HG02970 (cell line): ENCODE data around the gene EML6.

Experiments
- ATAC-seq: cut with Tn5 transposase; IDR thresholded peaks from one replicate; pipeline ENCODE4 v1.9.1; 2021; ENCODE audit warnings: mild to moderate bottlenecking, moderate library complexity, moderate number of reproducible peaks; ENCODE audit not compliant: unreplicated experiment, low FRiP score

The EML6 gene

DNA sequence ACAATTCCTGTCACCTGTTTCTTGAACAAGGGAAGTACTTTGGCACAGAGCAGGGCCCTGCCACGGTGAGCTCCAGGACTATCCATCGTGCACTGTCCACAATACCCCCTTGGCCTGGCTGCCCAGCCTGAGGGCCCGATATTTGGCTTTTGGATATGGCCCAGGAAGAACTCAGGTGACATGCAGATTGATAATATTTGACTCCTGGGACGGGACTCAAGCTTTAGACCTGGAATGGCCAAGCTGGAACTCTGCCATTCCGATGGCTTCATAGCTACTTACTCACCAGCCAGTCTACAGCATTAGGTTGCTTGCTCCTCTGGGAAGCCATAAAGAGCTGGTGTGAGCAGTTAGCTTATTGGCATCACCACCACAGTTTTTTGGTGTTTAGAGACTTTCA is 26.6 kb downstream of the EML6 start:
- no peak for ATAC-seq

DNA sequence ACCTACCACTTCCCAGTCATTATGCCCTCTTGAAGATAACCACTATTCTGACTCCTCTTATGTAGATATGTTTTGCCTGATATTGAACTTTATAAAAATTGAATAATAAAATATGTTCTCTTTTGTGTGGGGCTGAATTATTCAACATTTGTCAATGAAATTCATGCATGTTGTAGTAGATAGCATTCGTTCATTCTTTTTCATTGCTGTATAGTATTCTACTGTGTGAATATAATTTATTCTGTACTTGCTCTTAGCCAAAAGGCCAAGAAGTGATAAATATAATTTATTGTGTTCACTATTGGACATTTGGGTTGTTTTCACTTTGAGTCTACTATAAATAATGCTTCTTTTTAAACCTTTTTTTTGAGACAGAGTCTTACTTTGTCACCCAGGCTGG is 29.0 kb downstream of the EML6 start:
- no peak for ATAC-seq

DNA sequence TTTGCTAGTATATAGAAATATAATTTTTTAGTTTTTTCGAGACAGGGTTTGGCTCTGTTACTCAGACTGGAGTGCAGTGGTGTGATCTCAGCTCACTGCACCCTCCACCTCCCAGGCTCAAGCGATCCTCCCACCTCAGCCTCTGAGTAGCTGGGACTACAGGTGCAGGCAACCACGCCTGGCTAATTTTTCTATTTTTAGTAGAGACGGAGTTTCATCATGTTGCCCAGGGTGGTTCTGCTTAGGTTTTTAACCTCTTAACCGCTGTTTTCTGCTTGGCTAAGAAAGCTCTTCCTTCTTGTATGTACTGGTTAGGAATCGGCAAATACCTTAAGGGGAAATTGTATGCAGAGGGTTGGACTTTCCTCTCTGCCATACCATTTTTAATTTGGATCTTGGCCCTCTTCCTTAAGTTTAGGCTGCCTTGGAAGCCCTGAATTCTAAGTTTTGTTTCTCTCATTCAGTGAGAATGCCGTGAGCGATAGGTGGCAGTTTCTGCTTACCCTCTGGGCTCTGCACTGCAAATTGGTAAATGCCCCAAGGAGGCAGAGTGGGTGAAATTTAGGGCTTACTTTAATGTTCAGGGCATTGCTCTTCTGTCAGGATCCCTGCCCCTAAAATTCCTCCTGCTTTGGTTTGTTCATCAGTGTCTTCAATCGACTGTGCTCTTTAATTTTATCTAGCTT is 32.3 kb downstream of the EML6 start:
- no peak for ATAC-seq

DNA sequence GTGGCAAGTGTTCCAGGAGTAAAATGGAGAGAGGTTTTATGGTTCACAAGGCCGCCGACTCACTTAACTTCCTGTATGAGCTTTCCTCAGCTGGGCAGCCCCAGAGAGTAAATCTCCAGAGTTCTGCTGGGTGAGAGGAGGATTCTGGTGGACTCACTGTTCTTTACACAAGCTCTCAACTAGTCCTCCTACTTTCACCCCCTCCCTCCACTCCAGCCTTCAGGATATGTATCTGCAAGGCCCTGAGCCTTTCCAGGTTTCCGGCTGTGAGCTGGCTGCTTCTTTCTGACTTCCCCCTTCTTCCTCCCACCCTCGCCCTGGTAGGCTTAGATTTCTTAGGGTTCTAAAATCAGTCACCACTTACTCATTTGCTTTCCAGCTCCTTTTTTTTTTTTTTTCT is 34.0 kb downstream of the EML6 start:
- ATAC-seq = no peak

DNA sequence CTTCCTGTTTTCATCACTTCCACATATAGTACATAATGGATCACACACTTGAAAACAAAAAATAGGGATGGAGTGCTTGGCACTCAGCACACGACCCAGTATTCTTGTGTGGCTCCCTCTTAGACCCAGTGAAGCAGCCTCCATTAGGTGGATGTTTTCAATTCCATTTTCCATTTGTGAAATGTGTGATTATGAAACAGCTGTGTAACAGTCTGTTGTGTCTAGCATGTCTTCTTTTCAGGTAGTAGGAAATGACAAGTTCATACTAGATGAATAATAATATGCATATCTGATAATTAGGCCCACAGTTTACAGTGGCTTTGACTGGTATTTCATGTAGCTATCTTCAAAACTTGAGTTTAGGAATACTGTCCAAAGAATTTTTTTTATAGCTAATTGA is 35.5 kb downstream of the EML6 start:
- ATAC-seq = no peak

DNA sequence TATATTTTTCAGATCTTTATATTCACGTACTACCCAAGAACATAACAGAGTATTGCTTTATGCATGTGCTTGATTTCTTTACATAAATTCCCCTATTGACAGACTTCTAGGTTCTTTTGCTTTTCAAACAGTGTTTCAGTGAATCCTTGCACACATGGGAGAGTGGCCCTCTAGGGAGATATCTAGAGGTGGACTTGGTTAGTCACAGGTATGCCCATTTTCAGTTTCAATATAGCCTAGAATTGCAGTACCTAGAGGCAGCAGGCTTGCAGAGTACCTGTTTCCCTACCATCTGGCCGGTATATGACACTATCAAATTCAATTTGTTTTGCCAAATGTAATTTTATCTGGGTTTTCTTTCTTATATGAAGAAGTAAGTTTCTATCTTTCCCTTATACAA is 36.8 kb downstream of the EML6 start:
- ATAC-seq = no peak

DNA sequence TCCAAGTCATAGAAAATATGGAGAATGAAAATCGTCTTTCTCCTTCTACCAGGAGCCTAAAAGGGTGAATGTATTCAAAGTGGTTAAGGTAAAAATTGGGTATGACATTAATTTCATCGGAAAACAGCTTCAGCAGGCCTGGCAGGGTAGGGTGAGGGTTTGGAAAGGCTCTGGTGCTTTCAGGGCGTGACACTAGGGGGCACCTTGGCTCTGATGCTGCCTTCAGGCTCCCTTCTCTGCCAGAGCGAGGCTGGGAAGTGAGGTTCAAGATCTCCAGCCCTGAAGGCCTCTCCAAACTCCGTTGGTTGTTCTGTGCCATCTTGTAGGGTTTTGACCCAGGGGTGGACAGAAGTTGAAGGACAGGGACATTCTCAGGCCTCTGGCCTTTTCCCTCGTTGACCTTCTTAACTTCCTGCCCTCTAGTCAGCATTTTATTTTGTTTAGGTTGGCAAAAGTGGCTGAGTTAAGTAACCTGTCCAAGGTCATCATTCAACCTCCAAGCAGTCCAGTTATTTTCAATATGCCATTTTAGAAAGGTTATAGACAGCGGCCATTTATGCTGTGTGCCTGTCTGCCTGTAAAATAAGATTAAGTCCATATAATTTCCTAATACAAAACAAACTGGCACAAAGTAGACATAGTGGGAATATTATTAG is 40.3 kb downstream of the EML6 start:
- no peak for ATAC-seq

DNA sequence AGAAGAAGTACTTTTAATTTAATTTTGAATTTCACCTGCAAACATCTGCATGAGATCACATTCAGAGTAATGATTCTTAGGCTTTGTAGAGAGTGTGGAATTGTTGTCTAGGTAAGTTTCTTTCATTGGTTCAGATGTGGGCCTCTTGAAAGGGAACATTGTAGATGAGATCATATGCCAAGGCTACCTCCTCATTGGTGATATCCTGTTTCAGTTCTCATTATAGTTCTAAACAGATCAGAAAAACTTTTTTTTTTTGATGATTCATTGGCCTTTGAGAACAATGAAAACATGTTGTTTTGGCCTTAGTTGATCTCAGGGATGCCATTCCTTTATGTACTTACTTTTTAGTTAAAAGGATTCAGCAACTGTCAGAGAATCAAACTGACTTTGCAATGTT is 44.5 kb downstream of the EML6 start:
- no peak for ATAC-seq

DNA sequence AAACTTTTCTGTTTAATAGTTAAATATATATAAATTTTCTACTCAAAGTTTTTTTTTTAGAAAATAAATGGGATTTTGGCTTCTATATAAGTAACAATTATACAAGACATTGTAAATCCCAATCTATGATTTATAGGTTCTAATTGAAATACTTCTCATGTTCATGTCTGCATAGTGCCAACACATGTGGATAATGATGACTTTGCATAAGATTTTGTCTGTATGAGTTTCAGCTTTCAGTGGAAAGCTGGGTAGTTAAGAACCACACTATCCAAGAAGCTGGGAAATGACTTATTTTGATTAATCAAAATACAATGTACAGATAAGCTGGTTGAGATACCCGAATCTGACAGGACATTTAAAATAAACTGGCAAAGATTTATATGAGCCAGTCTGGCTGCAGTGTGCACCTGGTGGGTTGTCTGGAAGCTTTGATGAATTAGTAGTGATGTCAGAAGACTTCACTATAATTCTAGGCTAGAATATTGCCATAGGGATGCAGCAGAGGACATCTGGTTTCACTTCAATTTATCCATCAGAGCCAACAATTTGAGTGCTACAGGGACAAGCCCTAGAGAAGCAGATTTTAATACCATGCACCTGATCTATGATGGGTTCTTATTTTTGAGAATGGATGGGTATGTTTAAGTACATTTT is 45.4 kb downstream of the EML6 start:
- no peak for ATAC-seq

DNA sequence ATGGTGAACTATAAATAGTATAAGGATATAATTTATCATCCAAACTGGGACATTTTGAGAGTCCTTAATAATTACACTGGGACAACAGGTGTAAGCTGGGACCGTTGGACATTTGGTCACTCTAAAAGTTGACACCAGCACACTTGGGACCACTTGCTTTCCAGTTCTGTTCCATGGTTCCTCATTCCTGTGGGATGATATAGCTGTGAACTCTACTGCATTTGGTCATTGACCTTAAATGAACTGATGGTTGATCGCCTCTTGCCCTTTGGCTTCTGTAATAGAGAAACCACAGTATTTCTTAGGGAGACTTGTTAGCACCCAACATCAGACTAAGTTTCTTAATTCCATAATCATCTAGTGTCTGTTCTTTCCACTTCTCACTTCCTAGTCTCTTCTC is 46.7 kb downstream of the EML6 start:
- no peak for ATAC-seq

DNA sequence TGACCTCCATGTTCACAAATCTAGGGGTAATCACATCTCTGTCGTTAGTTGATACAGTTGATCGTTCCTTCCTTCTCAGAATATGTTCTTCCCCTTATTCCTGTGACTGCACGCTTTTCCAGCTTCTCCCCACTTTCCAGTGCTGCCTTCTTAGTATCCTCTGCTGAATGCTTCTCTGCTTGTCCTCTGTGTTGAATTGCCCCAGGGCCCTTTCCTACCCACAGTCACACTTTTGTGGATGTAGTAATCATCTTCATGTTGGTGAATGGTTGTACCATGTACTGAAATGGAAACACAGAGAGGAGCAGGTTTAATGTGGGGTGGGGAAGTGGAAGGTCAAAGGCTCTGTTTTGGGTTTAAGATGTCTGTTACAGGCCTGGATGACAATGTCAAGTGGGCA is 47.2 kb downstream of the EML6 start:
- no peak for ATAC-seq

DNA sequence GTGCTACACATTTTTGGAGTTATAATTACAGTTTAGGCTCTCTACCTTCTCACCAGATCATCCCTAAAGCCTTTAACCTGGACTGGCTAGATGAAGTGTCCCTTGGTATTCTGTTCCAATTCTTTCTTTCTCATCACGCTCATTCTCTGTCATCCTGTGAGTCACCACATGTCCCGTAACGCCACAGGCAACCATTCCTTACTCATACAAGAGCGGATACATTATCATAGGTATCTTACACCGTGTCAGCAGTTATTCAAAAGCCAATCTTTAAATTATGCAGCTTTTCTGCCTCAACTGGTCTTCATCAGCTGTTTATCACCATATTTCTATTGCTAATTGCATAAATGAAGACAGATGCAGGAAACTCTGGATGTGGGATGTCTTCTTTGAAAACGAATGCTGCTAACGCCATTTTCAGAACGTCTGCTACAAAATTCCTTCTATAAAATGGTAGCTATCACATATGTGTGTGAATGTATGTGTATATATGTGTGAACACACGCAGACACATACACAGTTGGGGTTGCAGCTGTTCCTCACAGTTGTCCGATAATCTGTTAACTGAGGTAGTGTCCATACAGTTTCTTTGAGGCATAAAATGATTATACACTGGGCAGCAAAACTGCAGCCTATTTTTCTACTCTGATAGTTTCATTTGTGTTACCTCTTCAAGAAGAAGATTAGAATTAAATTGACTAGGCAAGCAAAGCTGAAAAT is 47.9 kb downstream of the EML6 start:
- ATAC-seq = no peak

DNA sequence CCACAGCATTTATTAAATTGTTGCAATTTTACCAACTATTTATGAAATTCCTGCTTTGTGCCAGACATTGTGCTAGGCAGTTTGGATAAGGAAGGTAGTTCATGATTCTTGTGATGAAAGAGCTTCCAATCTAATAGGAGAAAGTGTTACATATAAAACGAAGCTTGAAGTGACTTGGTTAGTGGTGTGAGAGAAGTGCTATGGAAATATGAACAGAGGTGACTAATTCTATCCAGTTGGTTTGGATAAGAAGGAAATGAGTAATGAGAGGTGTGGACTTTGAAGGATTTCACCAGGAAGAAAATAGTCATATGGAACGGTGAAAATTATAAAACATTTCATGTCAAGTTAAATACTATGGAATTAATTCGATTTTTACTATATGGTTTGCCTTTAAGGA is 48.6 kb downstream of the EML6 start:
- ATAC-seq = no peak

DNA sequence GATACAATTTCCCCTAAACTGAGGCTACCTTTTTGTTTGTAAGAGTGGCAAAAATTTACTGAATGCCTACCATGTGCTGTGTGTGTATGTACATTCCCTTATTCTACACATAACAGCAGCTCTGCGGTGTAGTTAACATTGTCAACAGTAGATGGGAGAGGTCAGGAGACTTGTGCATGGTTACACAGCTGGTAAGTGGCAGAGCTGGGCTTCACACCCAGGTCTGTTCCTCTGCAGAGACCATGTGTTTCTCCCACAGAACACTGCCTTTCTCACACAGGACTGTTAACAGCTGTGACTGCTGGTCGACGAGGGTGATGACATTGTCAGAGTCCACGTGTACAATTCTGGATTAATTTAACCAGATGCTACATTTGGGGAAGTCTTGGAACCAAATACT is 49.1 kb downstream of the EML6 start:
- ATAC-seq = no peak

DNA sequence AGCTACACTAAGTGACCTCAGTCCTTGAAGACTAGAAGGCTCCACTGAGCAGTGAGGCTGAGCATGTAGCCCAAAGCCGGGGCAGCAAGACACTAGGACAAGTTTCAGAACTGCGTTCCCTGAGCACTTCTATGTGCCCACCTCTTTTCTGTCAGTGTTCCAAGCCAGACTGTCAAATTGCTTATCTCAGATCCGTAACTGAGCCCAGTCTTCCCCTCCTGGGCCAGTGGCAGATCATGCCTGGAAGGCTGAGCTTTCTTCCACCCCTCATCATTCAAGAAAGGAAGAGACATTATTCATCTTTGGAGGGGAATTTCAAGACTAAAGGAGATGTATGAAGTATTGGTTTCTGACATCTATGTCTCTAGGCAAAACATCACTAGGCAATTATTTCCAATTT is 49.8 kb downstream of the EML6 start:
- no peak for ATAC-seq

DNA sequence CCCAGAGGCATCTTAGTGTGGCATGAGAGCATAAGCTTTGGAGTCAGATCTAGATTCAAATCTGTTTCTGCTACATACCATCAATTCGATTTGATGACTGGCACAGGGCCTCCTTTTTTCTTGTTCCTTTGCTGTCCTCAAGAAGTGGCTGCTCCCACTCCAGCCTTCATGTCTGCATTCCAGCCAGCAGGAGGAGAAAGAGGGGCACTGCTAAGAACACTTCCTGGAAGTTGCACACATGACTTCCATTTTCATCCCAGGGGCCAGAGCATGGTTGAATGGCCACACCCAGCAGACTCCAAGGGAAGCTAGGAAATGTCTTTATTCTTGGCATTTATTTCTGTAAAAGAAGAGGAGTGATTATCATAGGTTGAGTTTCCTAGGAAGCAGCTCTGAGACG is 50.4 kb downstream of the EML6 start:
- no peak for ATAC-seq

DNA sequence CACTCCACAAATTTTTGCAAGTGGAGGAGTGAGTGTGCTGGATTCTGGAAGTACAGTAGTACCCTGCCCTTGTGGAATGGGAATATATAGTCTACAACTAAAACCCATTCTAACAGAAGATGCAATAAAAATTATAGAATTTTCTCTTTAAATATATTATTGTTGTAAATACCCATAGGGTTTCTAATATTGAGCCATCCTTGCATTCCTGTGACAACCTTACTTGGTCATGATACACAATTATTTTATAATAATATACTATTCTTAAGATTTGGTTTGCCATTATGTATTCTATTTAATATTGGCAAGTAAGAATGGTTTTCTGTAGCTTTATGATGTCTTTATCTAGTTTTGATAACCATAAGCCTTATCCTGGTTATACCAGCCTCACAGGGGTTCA is 52.2 kb downstream of the EML6 start:
- no peak for ATAC-seq

DNA sequence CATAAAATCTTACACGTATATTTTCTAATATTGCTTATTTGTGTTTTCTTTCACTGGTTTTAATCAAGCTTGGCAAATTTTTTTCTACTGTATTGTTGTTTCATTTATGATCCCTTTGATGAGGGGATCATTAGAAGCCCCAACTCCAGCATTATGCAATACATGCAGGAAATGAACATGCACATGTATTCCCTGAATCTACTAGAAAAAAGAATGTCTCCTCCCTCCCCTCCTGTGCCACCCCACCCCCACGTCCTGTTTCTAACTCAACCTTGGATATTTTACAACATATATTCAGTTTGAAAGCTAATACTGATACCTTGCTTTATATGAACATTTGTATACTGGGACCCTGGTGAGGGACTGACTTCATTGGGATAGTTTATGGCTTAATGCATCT is 53.0 kb downstream of the EML6 start:
- no peak for ATAC-seq

DNA sequence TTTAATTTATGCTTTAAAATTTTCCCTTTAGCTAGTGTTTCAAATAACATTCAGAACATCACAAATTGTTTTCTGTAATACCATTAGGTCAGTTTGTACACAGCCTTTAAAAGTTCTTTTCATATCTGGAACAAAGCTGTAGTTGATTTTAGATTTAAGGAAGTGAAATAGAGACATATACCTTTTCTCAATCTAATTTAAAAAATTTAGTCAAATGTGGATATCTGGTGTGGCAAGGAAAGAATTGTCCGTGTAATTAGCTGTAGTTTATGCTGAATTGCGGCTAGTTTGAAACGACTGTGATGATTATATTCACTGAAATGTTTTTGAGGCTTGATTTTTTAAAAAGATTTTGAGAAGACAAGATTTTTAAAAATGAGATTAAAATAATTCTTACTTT is 59.9 kb downstream of the EML6 start:
- ATAC-seq = no peak

DNA sequence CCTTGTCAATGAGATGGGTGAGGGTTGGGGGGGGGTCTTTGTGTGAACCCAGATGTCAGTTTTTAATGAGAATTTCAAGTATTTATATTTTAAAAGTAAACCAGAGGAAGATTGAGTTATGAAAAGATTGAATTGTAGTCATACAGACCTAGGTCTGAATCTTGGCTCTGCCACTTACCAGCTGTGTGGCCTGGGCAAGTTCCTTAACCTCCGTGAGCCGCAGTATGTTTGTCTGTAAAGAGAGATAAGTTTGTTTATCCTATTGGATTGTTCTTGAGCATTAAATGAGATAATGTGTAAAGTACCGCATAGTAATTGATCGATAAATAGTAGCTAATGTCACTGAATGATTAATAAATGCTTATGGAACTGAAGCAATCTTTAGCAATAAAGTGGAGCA is 63.8 kb downstream of the EML6 start:
- no peak for ATAC-seq

DNA sequence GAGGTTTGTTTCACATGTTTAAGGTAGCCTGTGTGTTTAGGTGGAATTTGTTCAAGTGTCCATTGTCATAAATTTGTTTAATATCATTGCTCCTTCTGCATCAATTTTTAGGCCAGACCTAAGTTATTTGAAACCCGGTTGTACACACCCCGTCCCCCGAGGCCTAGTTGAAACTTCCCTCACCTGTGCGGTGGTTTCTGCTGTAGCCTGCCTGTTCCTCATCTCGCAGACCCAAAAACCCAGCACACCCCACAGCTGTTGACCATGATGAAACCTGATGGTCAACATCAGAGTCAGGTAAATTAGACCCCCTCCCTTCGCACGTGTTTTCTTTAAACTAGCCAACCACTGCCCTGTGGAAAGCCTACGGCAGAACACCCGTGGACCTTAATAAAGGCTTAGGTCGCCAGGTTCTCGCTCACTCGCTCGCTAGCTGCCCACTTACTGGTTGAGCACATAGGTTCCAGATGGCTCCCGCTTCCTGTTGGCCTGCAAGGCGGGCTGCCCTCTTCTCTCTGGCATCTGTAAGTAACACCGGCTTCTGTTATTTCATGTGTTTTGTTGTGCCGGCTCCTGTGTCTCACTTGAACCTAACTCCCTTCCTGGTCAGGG is 64.4 kb downstream of the EML6 start:
- ATAC-seq = no peak
